H1 (cell line): Measurements from ENCODE around the gene PRELID1. TPM values are rescaled to one million over a fixed set of nuclear protein-coding genes. Genes with fewer than 3 reads are reported as not detected.

Source experiments
- CTCF ChIA-PET: fragments of 300-600 bp; sonication (Branson Sonifier 250); formaldehyde crosslinking; loops from one replicate; lab custom pipeline; 2021; ENCODE audit not compliant: partially characterized antibody; lab: Charles Lee
- POLR2A ChIA-PET: fragments of 300-600 bp; sonication (Branson Sonifier 250); formaldehyde crosslinking; loops from one replicate; lab custom pipeline; 2021; ENCODE audit warnings: inconsistent platforms; ENCODE audit not compliant: partially characterized antibody; lab: Charles Lee
- DNase-seq, 2 experiments: peaks; one replicate each; pipeline versions ENCODE4 v3.0.0 to v3.0.0-alpha.2; 2010 to 2022; ENCODE audit warnings: low spot score in 2 of 2, low read depth in 1 of 2, mixed read lengths in 1 of 2
- FAIRE-seq: peaks from 2 replicates; lab custom pipeline; 2011; peaks lifted over from hg19 to GRCh38; lab: Jason Lieb, UNC
- H2AFZ ChIP-seq: 2 replicates; pipeline ENCODE4 v1.8.1; 2012; ENCODE audit warnings: low read length, inconsistent platforms
- H2AK5ac ChIP-seq: 2 replicates; pipeline ENCODE4 v1.6.1; 2013; ENCODE audit warnings: low read depth, low read length
- H2BK120ac ChIP-seq: replicated peaks from 2 replicates; pipeline ENCODE3; 2013; ENCODE audit warnings: low read depth, low read length, inconsistent platforms
- H2BK12ac ChIP-seq: 2 replicates; pipeline ENCODE4 v1.6.1; 2013; ENCODE audit warnings: low read depth, low read length
- H2BK15ac ChIP-seq: 2 replicates; pipeline ENCODE4 v1.6.1; 2013; ENCODE audit warnings: low read length
- H2BK20ac ChIP-seq: 2 replicates; pipeline ENCODE4 v1.6.1; 2013; ENCODE audit warnings: low read length
- H2BK5ac ChIP-seq: 2 replicates; pipeline ENCODE4 v1.6.1; 2013; ENCODE audit warnings: low read depth, low read length
- H3K14ac ChIP-seq: 2 replicates; pipeline ENCODE4 v1.6.1; 2013; ENCODE audit warnings: inconsistent platforms; ENCODE audit not compliant: insufficient read length
- H3K18ac ChIP-seq: 2 replicates; pipeline ENCODE4 v1.6.1; 2013; ENCODE audit warnings: low read length; ENCODE audit errors: extremely low read depth
- H3K23ac ChIP-seq: 2 replicates; pipeline ENCODE4 v1.6.1; 2013; ENCODE audit warnings: inconsistent platforms; ENCODE audit not compliant: insufficient read length
- H3K23me2 ChIP-seq: 2 replicates; pipeline ENCODE4 v1.6.1; 2013; ENCODE audit warnings: low read depth, low read length
- H3K27ac ChIP-seq: 2 replicates; pipeline ENCODE4 v1.6.1; 2011; ENCODE audit warnings: low read depth, low read length, inconsistent platforms
- H3K27me3 ChIP-seq, 4 experiments: replicated peaks in 1 of 4; 1 replicate in 1 of 4; 2 replicates in 3 of 4; pipeline versions ENCODE4 v1.6.1 to v1.8.1; 2011 to 2013; ENCODE audit warnings: low read length in 3 of 4, mild to moderate bottlenecking in 3 of 4, inconsistent platforms in 2 of 4, mixed read lengths in 2 of 4, moderate library complexity in 1 of 4; ENCODE audit not compliant: control insufficient read depth in 3 of 4, insufficient read depth in 3 of 4; ENCODE audit errors: extremely low read depth in 1 of 4
- H3K36me3 ChIP-seq, 4 experiments: 2 replicates each; pipeline versions ENCODE4 v1.6.1 to v1.8.1; 2011 to 2013; ENCODE audit warnings: mild to moderate bottlenecking in 4 of 4, low read length in 3 of 4, moderate library complexity in 2 of 4, control low read depth in 1 of 4, inconsistent platforms in 1 of 4; ENCODE audit not compliant: insufficient read depth in 4 of 4, control insufficient read depth in 2 of 4
- H3K4ac ChIP-seq: replicated peaks from 2 replicates; pipeline ENCODE3; 2013; ENCODE audit warnings: low read length, low read depth, mixed read lengths, inconsistent platforms; ENCODE audit not compliant: insufficient read length
- H3K4me1 ChIP-seq, 4 experiments: replicated peaks in 1 of 4; 1 replicate in 1 of 4; 2 replicates in 3 of 4; pipeline versions ENCODE4 v1.6.1 to v1.8.1; 2011 to 2013; ENCODE audit warnings: low read length in 3 of 4, inconsistent platforms in 2 of 4, mixed read lengths in 1 of 4; ENCODE audit not compliant: insufficient read depth in 4 of 4, control insufficient read depth in 3 of 4
- H3K4me2 ChIP-seq, 2 experiments: 2 replicates each; pipeline versions ENCODE4 v1.6.1 to v1.8.1; 2011 to 2013; ENCODE audit warnings: low read depth in 2 of 2, low read length in 2 of 2, control low read depth in 1 of 2, inconsistent platforms in 1 of 2, mild to moderate bottlenecking in 1 of 2; ENCODE audit not compliant: insufficient read depth in 1 of 2
- H3K4me3 ChIP-seq, 4 experiments: fragments of 200-600, 300-600 bp in 1 of 4; sonication (generic), shearing (Covaris generic), sonication (Bioruptor Twin) in 1 of 4; 2 replicates each; pipeline versions ENCODE4 v1.5.1 to v1.8.1; 2011 to 2016; ENCODE audit warnings: low read length in 4 of 4, low read depth in 3 of 4, control low read depth in 2 of 4, inconsistent platforms in 2 of 4, mild to moderate bottlenecking in 2 of 4, mixed read lengths in 1 of 4, moderate library complexity in 1 of 4; ENCODE audit not compliant: insufficient read depth in 2 of 4; ENCODE audit errors: extremely low read depth in 1 of 4
- H3K56ac ChIP-seq: replicated peaks from 2 replicates; pipeline ENCODE3; 2013; ENCODE audit warnings: low read depth, mild to moderate bottlenecking, mixed read lengths, low read length, inconsistent platforms; ENCODE audit not compliant: insufficient read length
- H3K79me1 ChIP-seq: 2 replicates; pipeline ENCODE4 v1.6.1; 2013; ENCODE audit warnings: low read depth, low read length, control low read depth
- H3K79me2 ChIP-seq, 2 experiments: 2 replicates each; pipeline versions ENCODE4 v1.6.1 to v1.8.1; 2012 to 2013; ENCODE audit warnings: low read length in 2 of 2, mild to moderate bottlenecking in 2 of 2, inconsistent platforms in 1 of 2; ENCODE audit not compliant: insufficient read depth in 2 of 2, control insufficient read depth in 1 of 2
- H3K9ac ChIP-seq, 4 experiments: replicated peaks in 1 of 4; 1 replicate in 1 of 4; 2 replicates in 3 of 4; pipeline versions ENCODE4 v1.6.1 to v1.8.1; 2011 to 2013; ENCODE audit warnings: low read depth in 3 of 4, low read length in 3 of 4, control low read depth in 2 of 4, mild to moderate bottlenecking in 2 of 4, moderate library complexity in 2 of 4, inconsistent platforms in 1 of 4; ENCODE audit errors: extremely low read depth in 1 of 4
- H3K9me3 ChIP-seq, 2 experiments: 2 replicates each; pipeline versions ENCODE4 v1.6.1 to v1.8.1; 2012 to 2013; ENCODE audit warnings: mild to moderate bottlenecking in 2 of 2, moderate library complexity in 2 of 2, control low read depth in 1 of 2, inconsistent platforms in 1 of 2, low read depth in 1 of 2, low read length in 1 of 2, mixed read lengths in 1 of 2; ENCODE audit not compliant: insufficient read depth in 2 of 2
- H4K20me1 ChIP-seq, 2 experiments: replicated peaks in 1 of 2; 2 replicates each; pipeline versions ENCODE3 to v1.8.1; 2011 to 2013; ENCODE audit warnings: inconsistent platforms in 2 of 2, low read length in 2 of 2, mild to moderate bottlenecking in 1 of 2; ENCODE audit not compliant: insufficient read depth in 2 of 2, control insufficient read depth in 1 of 2
- H4K5ac ChIP-seq: 2 replicates; pipeline ENCODE4 v1.6.1; 2013; ENCODE audit warnings: low read length, low read depth, mixed read lengths, inconsistent platforms; ENCODE audit not compliant: insufficient read length
- H4K8ac ChIP-seq: 2 replicates; pipeline ENCODE4 v1.8.0; 2013; ENCODE audit warnings: mild to moderate bottlenecking, moderate library complexity, low read length, inconsistent platforms; ENCODE audit not compliant: insufficient read depth; ENCODE audit errors: extremely low read depth
- H4K91ac ChIP-seq: replicated peaks from 2 replicates; pipeline ENCODE3; 2013; ENCODE audit warnings: low read length, mixed read lengths, inconsistent platforms; ENCODE audit not compliant: insufficient read length
- PHF8 ChIP-seq: fragments of 200-600 bp; sonication (generic); conservative IDR thresholded peaks from 2 replicates; pipeline ENCODE4 v1.7.1; 2012; ENCODE audit warnings: low read depth, mild to moderate bottlenecking, inconsistent platforms, low read length, moderate library complexity
- RXRA ChIP-seq: IDR thresholded peaks from 2 replicates; pipeline ENCODE4 v1.6.1; 2011; ENCODE audit warnings: low read depth, mild to moderate bottlenecking, low read length, moderate library complexity; ENCODE audit not compliant: insufficient read depth
- TAF1 ChIP-seq: IDR thresholded peaks from 2 replicates; pipeline ENCODE4 v1.6.1; 2011; ENCODE audit warnings: mild to moderate bottlenecking, low read depth, low read length
- USF2 ChIP-seq: IDR thresholded peaks from 2 replicates; pipeline ENCODE4 v1.6.1; 2011; ENCODE audit warnings: low read length, improper control_type of control experiment
- WGBS, 2 experiments: shearing (Covaris generic) in 1 of 2; methylation state at CpG; one replicate each; pipeline versions ENCODE4 v1.1.6 to v1.1.7; 2013 to 2015; ENCODE audit warnings: low lambda C conversion rate in 2 of 2, mixed read lengths in 2 of 2, inconsistent platforms in 1 of 2, low coverage in 1 of 2, missing lambda C conversion rate in 1 of 2; ENCODE audit not compliant: insufficient replicate concordance in 2 of 2, insufficient coverage in 1 of 2, insufficient read length in 1 of 2; ENCODE audit errors: extremely low coverage in 1 of 2, missing lambda C conversion rate in 1 of 2; 5-methylcytosine and 5-hydroxymethylcytosine counted together
- polyA plus RNA-seq, 7 experiments: library from polyadenylated mRNA; depleted of rRNA in 3 of 7; stranded (reverse) in 5 of 7; unstranded in 2 of 7; fragments of >200 nt in 5 of 7; fragments of 200-250 nt in 2 of 7; gene quantifications; 1 replicate in 5 of 7; 2 replicates in 1 of 7; 4 replicates in 1 of 7; pipeline versions ENCODE4 v1.2.1 to v1.2.3, GENCODE V29; 2011 to 2013; ENCODE audit warnings: missing spikeins in 2 of 7, mixed read lengths in 2 of 7
- total RNA-seq: library from RNA; stranded (reverse); fragmentation: NEBNext Ultra II Directional; extraction: Animal tissue kit (Norgen Biotek cat#: 25700); gene quantifications from 2 replicates; pipeline ENCODE4 v1.2.1, GENCODE V29; 2021

Gene PRELID1
- total and polyA plus RNA-seq, 2 of the 8 experiments (the other 6 are each of a cell fraction or from before 2014, with no cell fraction given), result 272 to 428 TPM

GRCh38 chr5:177338251-177339106 is 34.9 kb downstream of the PRELID1 start:
- H3K9me3 ChIP-seq, result no peaks in the 10 kb centered on the region
- no peak overlapping the region for H2BK12ac ChIP-seq
- H3K4me2 ChIP-seq, result no peak overlapping the region
- CTCF ChIA-PET, result interaction anchor here (1.1 to 10.3 kb wide), 5 partner anchors 12 to 31 kb away, joined by 3 to 100 read pairs (median 4); partner anchors contain the start of gene LMAN2
- H3K36me3 ChIP-seq, result peaks cover 22 to 33% (median 25%) of the 10 kb centered on the region in 4 experiments
- H3K4me3 ChIP-seq, result no peak overlapping the region
- H2AK5ac ChIP-seq, result no peak overlapping the region
- no peak overlapping the region for H2BK15ac ChIP-seq
- H2BK5ac ChIP-seq, result 0 out of 2 replicates have a peak overlapping the region, but pooled peaks have one; percentile 72
- H4K20me1 ChIP-seq, result peaks cover 2 to 15% of the 10 kb centered on the region in 2 experiments
- H3K23ac ChIP-seq, result no peak overlapping the region
- peaks cover 3 to 21% of the 10 kb centered on the region in 2 experiments; a peak in 2 of 4 replicates for H3K79me2 ChIP-seq
- TF ChIP-seq TAF1 (no peak), PHF8 (no peak), RXRA (no peak), USF2 (no peak)
- H3K9ac ChIP-seq, result no peak overlapping the region
- no peak overlapping the region for H4K5ac ChIP-seq
- H3K14ac ChIP-seq, result no peak overlapping the region
- H3K27me3 ChIP-seq, result no peaks in the 10 kb centered on the region
- H4K8ac ChIP-seq, result no peak overlapping the region
- FAIRE-seq (no peak), DNase-seq (no peak)
- POLR2A ChIA-PET, result interaction anchor here (0.8 to 1.7 kb wide), 6 partner anchors 10 to 105 kb away, joined by 3 to 5 read pairs (median 4); no protein-coding TSS in a partner anchor
- H2BK120ac ChIP-seq, result no peak overlapping the region
- no peak overlapping the region for H2BK20ac ChIP-seq
- H3K18ac ChIP-seq, result no peak overlapping the region
- no peak overlapping the region for H4K91ac ChIP-seq
- peaks cover 9% of the 10 kb centered on the region for H3K79me1 ChIP-seq
- H3K4me1 ChIP-seq, result peaks cover 0 to 5% (median 3%) of the 10 kb centered on the region in 4 experiments; a peak in 4 of 7 replicates
- no peaks in the 10 kb centered on the region for H3K23me2 ChIP-seq
- no peak overlapping the region for H3K4ac ChIP-seq
- H3K56ac ChIP-seq, result no peak overlapping the region
- H3K27ac ChIP-seq, result no peak overlapping the region
- WGBS, 2 experiments, result 95% methylated on average over 21 of the region's 22 CpGs; no CpG with 5 or more reads in 1 of the 2 experiments
- H2AFZ ChIP-seq, result no peak overlapping the region
